ENCODE data around the gene VWA3B. TPM values are rescaled to one million over a fixed set of nuclear protein-coding genes. Genes with fewer than 3 reads are reported as not detected.

Gene VWA3B
- total RNA-seq, 2 experiments from 2014 or later, result not detected

- ChIA-PET POLR2A (no interaction called here), CTCF (no interaction called here)
These were observed 74.2 kb downstream of the VWA3B start for GRCh38 chr2:98161186-98161585.

GRCh38 chr2:98164256-98164655, 77.3 kb downstream of the VWA3B start:
- ChIA-PET POLR2A (no interaction called here), CTCF (no interaction called here)

- CTCF ChIA-PET, result no interaction called here
- POLR2A ChIA-PET, result no interaction called here
These were observed 78.6 kb downstream of the VWA3B start for GRCh38 chr2:98165516-98166071.

- ChIA-PET POLR2A (no interaction called here), CTCF (no interaction called here)
These were observed 80.9 kb downstream of the VWA3B start for GRCh38 chr2:98167916-98168315.

- ChIA-PET POLR2A (no interaction called here), CTCF (no interaction called here)
These were observed 83.1 kb downstream of the VWA3B start for GRCh38 chr2:98170076-98170475.

GRCh38 chr2:98172150-98172765, 85.3 kb downstream of the VWA3B start:
- CTCF ChIA-PET, result no interaction called here
- POLR2A ChIA-PET, result no interaction called here

GRCh38 chr2:98172951-98173350, 86.0 kb downstream of the VWA3B start:
- ChIA-PET CTCF (no interaction called here), POLR2A (no interaction called here)

GRCh38 chr2:98175811-98176210, 88.8 kb downstream of the VWA3B start:
- POLR2A ChIA-PET, result no interaction called here
- CTCF ChIA-PET, result no interaction called here

- POLR2A ChIA-PET, result no interaction called here
- CTCF ChIA-PET, result no interaction called here
These were observed 90.3 kb downstream of the VWA3B start for GRCh38 chr2:98177286-98177685.

GRCh38 chr2:98177986-98178385, 91.0 kb downstream of the VWA3B start:
- POLR2A ChIA-PET, result no interaction called here
- CTCF ChIA-PET, result no interaction called here

- CTCF ChIA-PET, result no interaction called here
These were observed 93.5 kb downstream of the VWA3B start for GRCh38 chr2:98180456-98180855.

GRCh38 chr2:98181346-98181745, 94.4 kb downstream of the VWA3B start:
- ChIA-PET POLR2A (no interaction called here), CTCF (no interaction called here)

More at GRCh38 chr2:98180456-98180855, 93.5 kb downstream of the VWA3B start:
- POLR2A ChIA-PET, result no interaction called here

- ChIA-PET CTCF (no interaction called here), POLR2A (no interaction called here)
These were observed 98.8 kb downstream of the VWA3B start for GRCh38 chr2:98185801-98186200.

- ChIA-PET POLR2A (no interaction called here), CTCF (interaction anchor here (1.4 to 1.9 kb wide), 2 partner anchors 474 to 487 kb away, joined by 4 read pairs; partner anchors contain the start of gene ZAP70)
These were observed 100.2 kb downstream of the VWA3B start for GRCh38 chr2:98187194-98187593.

GRCh38 chr2:98188351-98189046, 101.5 kb downstream of the VWA3B start:
- CTCF ChIA-PET, result interaction anchor here (1.4 to 1.9 kb wide), 2 partner anchors 475 to 488 kb away, joined by 4 read pairs; partner anchors contain the start of gene ZAP70
- POLR2A ChIA-PET, result no interaction called here

GRCh38 chr2:98191883-98192282, 104.9 kb downstream of the VWA3B start:
- CTCF ChIA-PET, result no interaction called here
- POLR2A ChIA-PET, result no interaction called here

GRCh38 chr2:98201576-98201975, 114.6 kb downstream of the VWA3B start:
- CTCF ChIA-PET, result no interaction called here
- POLR2A ChIA-PET, result no interaction called here

GRCh38 chr2:98205889-98206288, 118.9 kb downstream of the VWA3B start:
- ChIA-PET POLR2A (no interaction called here), CTCF (no interaction called here)

GRCh38 chr2:98212092-98213000, 125.4 kb downstream of the VWA3B start:
- POLR2A ChIA-PET, result no interaction called here
- CTCF ChIA-PET, result no interaction called here

- CTCF ChIA-PET, result no interaction called here
- POLR2A ChIA-PET, result no interaction called here
These were observed 129.6 kb downstream of the VWA3B start for GRCh38 chr2:98216616-98217015.

GRCh38 chr2:98219152-98219551, 132.2 kb downstream of the VWA3B start:
- ChIA-PET CTCF (no interaction called here), POLR2A (no interaction called here)

All from activated CD8-positive, alpha-beta memory T cell treated with anti-CD3 and anti-CD28 coated beads for 36 hours (primary cell).